GM12874 (cell line): ENCODE results near the gene NELL2.

Experiments used
- CTCF ChIP-seq: IDR thresholded peaks from 2 replicates; pipeline ENCODE4 v1.5.1; 2011; ENCODE audit warnings: low read depth, mild to moderate bottlenecking, control low read depth, low read length, moderate library complexity; ENCODE audit not compliant: insufficient read depth

The NELL2 gene

GRCh38 chr12:44859998-44860689, 16.0 kb downstream of the NELL2 start:
- TF ChIP-seq CTCF, result no peak

- TF ChIP-seq CTCF, result no peak
Measured at GRCh38 chr12:44858226-44858855, 17.8 kb downstream of the NELL2 start.

GRCh38 chr12:44852483-44852882, 23.6 kb downstream of the NELL2 start:
- no peak for TF ChIP-seq CTCF

- no peak for TF ChIP-seq CTCF
Measured at GRCh38 chr12:44851586-44851985, 24.5 kb downstream of the NELL2 start.

GRCh38 chr12:44848703-44849085, 27.4 kb downstream of the NELL2 start:
- TF ChIP-seq CTCF, result no peak

- no peak for TF ChIP-seq CTCF
Measured at GRCh38 chr12:44847888-44848702, 28.0 kb downstream of the NELL2 start.

- TF ChIP-seq CTCF, result no peak
Measured at GRCh38 chr12:44847403-44847802, 28.7 kb downstream of the NELL2 start.
